GM18868 (cell line): ENCODE measurements around the gene PLCG2.
"Not testable (repeated sequence)": the region's sequence is repeated elsewhere in the genome, so short reads cannot be mapped to it uniquely, and the experiment has no call there.

Source experiments
- ATAC-seq: cut with Tn5 transposase; IDR thresholded peaks from one replicate; pipeline ENCODE4 v1.9.1; 2021; ENCODE audit warnings: mild to moderate bottlenecking, moderate library complexity; ENCODE audit not compliant: unreplicated experiment

Gene PLCG2

DNA sequence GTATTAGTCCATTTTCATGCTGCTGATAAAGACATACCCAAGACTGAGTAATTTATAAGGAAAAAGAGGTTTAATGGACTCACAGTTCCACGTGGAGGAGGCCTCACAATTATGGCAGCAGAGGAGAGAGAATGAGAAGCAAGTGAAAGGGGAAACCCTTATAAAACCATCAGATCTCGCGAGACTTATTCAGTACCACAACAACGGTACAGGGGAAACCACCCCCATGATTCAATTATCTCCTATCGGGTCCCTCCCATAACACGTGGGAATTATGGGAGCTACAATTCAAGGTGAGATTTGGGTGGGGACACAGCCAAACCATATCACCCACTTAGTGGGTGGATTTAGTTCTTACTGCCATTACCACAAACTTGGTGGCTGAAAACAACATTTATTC, 155.6 kb downstream of the PLCG2 start:
- not testable (repeated sequence) for ATAC-seq

DNA sequence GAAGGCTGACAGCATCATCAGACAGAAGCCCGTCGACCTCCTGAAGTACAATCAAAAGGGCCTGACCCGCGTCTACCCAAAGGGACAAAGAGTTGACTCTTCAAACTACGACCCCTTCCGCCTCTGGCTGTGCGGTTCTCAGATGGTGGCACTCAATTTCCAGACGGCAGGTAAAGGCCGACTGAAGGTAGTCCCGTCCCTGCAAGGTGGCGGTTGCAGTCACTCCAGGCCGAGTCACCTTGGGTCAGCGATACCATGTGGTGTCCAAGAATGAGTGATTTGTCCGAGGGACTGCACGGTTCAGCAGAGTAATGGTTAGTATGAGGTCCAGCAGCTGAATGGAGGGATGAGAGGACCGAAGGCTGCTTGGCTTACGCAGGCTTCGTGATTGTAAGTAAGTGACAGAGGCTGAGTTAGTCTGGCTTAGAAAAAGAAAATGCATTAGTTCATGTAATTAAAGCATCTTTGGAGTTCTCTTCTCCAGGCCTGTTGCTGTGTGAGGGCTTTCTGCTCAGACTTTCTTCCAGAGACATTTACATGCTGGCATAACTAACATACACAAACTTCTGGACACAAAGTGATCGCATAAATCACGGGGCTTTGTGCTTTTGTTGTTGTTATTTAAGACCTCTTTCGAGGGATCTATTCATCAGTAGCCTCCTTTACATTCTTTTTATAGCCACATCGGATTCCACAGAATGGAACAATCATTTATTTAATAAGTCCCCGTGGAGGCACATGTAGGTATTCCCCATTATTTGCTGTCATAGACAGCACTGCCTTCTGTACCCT, 157.3 kb downstream of the PLCG2 start:
- no peak for ATAC-seq

DNA sequence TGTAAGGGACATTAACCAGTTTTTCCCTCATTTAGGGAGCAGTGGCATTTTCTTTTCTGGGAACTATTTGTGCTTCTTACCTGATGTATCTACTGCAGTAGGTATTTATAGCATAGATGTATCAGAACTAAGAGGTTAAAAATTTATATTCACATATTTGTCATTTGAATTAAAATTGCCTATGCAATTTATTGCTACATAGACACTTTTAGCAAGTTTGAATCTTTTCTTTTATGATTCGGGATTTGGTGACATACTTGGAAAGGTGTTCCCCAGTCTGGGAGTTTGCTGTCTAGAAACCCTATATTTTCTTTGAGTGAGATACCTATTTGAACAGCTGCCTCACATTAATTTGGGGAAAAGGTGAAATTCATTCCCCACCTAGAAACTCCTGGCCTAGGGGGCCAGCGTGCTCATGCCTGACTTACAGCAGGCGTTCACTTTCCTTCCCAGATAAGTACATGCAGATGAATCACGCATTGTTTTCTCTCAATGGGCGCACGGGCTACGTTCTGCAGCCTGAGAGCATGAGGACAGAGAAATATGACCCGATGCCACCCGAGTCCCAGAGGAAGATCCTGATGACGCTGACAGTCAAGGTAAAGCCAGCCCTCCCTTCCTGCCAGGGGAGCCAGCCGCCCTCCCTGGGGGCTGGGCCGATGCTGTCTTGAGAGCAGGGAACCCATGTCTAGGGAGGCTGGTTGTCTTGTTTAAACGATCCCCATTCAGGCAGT, 158.4 kb downstream of the PLCG2 start:
- no peak for ATAC-seq

DNA sequence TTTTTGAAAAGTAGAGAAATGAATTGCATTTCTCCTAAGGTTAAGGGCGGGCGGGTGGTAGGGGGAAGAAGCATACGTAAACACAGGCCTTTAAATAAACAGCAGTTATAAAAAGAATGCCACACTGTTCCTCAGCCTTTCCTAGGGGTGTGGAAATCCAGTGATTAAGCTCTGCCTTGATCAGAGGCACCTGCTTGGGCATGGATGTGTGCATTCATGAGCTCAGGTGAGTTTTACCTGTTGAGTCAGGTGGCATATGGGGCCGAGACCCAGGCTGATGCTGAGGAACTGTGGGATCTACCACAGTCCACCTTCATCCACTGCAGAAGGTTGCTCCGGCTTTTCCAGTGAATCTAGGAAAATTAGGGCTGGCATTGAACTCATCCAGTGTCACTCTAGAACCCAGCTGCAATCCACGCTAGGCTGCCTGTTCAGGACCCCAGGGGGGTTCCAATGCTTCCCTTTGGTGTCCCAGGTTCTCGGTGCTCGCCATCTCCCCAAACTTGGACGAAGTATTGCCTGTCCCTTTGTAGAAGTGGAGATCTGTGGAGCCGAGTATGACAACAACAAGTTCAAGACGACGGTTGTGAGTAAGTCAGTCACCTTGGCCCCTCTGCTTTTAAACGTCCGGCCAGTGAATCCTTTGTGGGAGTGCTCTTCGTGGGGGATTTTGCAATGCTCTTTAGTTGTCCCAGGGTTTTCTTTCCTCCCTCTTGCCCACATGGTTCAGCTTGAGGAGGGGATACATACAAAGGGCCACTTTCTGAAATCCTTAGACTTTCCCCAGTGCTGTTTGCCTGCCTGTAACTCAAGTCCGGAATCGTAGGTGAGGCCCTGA, 159.5 kb downstream of the PLCG2 start:
- no peak for ATAC-seq

DNA sequence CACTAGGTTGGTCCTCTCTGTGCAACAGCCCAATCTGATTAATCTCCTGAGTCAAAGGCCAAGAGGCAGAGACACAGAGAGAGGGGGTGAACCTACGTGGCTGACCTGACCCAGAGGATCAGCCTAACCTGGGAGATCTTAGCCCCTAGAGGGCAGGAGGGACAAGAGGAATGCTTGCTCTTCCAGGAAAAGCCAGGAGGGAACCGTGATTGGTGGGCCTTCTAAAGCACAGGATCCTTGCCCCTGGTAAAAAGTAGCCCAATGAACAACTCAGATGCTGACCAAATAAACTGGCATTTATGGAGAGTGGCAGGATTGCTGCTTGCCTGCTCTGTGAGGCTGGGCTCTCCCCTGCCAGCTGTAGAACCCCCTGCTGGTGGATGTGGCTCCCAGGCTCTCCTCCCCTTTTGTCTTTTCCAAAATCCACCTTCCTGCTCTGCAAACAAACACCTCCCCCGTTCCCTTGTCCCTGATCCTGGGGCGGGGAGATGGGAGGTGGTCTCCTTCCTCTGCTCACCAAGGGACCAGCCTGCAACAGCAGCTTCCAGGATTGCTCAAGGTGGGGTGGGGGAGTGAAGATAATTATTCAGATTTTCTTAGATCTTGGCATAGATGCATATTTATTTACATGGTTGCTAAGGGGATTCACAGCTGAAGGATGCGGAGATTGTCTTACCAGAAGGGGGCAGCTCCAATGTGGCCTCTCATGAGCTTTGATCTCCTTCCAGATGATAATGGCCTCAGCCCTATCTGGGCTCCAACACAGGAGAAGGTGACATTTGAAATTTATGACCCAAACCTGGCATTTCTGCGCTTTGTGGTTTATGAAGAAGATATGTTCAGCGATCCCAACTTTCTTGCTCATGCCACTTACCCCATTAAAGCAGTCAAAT, 160.3 kb downstream of the PLCG2 start:
- ATAC-seq = no peak

DNA sequence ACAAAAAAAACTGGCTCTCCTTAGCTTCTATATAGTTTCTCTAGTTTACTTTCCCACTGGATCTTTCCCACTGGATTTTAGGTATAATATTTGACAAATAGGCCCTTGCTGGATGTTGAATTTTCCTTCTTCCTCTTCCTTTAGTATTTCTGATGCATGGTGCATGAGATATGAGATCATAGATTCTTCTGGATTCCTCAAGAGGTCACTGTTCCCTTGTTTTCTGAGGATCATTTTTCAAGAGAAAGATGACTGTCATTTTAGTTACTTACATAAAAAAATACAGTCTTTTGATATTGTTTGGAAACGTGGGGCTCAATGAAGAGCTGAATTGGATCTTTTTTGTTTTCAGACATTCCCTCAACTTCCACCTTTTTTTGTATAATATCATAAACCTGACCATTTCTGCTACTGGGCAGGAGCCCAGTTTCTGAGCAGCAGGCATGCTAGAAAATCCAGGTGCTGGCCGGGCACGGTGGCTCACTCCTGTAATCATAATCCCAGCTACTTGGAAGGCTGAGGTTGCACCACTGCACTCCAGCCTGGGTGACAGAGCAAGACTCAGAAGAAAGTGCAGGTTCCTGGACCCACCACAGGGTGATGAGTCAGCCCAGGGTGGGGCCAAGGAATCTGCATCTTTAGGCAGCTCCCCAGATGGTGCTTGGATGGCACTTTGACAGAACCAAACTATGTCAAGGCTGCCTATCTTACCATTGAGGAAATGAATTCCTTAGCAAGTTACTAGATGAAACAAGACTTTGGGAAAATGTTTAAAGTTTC, 161.9 kb downstream of the PLCG2 start:
- ATAC-seq = no peak

DNA sequence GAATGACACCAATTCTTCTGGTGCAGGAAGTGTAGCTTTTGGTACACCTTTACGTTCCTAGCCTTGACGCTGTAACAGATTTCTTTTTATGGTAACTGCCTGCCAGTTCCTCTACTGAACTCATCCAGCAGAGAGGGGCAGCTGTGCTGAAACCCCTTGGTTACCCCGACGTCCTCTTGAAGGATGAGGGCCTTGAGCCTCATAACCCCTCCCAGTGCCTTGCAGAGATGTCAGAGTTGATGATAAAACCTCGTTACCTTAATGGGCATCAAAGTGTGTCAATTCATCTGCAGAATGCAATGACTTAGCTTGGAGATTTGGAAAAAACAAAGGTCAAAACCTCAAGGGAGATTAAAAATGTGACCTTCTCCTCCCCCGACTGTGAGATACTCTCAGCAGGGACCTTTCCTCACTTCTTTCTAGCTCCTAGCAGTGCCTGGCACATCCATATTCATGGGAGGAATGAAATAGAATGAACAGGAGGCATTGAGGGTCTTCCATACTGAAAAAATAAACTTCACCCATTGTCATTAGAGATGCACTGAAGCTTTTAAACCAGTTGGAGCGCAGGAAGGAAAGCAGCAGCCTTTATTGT, 163.0 kb downstream of the PLCG2 start:
- ATAC-seq = no peak

DNA sequence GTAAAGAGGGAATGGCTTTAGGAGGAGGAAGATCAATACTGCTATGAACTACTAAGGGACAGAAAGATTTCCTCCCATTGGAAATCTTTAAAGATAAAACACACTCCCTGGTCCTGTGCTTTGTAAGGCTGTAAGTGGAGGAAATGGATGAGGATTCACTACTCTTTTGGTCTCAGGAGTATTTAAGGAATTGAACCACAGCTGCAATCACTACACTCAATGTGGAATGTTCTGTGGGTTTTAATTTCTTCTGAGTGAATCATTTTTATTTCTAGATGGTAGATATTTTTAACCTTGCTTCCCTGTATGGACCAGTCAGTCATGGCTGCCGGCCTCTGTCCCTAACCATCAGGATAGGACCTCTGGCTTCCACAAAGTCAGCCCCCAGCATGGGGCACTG, 166.6 kb downstream of the PLCG2 start:
- ATAC-seq = no peak

DNA sequence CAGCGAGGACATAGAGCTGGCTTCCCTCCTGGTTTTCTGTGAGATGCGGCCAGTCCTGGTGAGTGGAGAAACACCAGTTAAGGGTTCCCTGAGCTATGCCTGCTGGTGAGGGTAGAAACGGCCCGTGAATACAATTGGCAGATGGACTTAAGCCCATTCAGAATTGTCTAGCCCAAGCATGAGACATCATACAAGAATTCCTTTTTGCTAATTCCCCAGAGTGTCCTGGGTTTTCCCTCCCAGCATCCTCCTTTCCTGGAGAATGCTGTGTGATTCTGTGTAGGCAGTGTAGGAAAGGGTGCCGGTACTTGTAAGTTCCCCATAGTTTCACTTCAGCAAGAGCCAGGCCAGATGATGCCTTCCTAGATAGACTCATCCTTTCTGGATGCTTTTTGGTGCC, 167.1 kb downstream of the PLCG2 start:
- ATAC-seq = no peak

DNA sequence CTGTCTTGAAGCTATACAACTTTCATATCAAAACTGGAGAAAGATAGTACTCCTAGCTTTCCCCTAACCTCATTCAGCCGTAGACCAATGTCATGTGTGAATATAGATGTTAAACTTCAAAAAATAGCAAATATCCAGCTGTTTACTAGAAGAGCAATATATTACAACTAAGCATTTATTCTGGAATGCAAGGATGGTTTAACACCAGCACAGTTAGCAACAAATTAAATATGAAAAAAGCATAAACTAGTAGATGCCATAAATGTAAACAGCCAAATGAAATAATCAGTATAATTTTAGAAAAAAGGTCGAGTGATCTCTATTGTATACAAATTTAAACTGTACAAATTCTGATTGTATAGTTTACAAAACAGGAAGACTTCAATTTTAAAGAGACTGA, 172.5 kb downstream of the PLCG2 start:
- no peak for ATAC-seq

DNA sequence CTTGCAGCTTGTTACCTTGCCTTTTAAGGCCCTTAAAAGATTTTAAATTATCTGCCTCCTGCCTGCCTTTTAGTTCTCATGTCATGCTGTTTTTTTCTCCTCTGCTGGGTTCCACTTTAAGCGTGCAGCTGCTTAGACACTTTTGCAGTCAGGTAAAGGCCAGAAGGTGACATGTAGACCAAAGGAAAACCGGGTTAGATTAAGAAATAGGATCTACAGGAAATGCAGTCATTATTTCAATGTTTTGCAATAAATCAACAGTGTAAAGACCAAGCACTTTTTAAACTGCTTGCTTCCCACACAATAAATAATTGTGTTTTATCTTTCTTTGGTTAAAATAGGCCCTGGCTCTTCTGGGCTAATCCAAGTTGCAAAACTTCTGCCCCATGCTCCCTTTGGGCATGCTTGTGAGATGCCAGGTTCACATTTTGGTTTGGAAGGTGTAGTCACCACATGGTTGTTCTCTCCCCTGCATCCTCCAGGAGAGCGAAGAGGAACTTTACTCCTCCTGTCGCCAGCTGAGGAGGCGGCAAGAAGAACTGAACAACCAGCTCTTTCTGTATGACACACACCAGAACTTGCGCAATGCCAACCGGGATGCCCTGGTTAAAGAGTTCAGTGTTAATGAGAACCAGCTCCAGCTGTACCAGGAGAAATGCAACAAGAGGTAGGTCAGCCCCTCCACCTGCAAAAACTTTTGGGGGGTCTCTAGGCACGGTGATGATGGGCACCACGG, 177.3 kb downstream of the PLCG2 start:
- ATAC-seq = no peak

DNA sequence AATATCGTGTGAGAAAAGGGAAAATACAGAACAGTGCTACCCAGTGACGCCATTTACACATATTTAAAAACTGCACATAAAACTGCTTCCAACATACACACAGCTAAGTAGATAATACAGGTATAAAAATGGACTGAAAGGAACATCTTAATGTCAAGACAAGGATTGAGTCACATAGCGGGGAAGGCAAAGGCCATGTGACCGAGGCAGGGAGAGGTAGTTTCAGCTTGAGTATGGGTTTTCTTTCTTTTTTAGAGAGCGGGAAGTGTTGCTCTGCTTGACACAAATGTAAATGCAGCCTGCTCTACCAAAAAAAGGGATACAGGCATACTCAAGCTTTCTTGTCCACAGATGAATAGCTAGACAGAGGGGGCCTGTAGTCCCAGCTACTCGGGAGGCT, 185.7 kb downstream of the PLCG2 start:
- ATAC-seq = no peak

DNA sequence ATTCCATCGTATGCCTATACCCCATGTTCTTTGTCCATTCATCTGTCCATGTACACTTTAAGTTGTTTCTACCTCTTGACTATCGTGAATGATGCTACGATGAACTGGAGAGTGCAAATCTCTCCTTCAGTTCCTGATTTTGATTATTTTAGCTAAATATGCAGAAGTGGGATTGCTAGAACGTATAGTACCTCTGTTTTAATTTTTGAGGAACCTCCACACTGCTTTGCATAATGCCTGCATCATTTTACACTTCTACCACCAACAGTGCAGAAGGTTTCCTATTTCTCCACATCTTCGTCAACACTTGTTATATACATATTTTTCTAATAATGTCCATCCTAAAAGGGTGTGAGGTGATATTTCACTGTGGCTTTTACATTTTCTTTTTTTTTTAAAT, 188.3 kb downstream of the PLCG2 start:
- no peak for ATAC-seq

DNA sequence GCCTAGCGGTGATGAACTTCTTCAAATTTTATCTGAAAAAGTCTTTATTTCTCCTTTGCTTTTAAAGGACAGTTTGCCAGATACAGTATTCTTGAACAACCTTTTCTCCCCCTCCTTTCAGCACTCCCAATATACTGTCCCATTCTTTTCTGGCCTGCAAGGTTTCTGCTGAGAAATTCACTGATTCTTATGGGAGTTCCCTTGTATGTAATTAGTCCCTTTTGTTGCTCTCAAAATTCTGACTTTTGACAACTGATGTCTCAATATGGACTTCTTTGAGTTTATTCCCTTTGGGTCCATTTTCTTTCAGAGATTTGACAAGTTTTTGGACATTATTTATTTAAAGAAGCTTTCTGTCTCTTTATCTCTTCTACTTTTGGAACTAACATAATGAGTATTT, 192.8 kb downstream of the PLCG2 start:
- no peak for ATAC-seq

DNA sequence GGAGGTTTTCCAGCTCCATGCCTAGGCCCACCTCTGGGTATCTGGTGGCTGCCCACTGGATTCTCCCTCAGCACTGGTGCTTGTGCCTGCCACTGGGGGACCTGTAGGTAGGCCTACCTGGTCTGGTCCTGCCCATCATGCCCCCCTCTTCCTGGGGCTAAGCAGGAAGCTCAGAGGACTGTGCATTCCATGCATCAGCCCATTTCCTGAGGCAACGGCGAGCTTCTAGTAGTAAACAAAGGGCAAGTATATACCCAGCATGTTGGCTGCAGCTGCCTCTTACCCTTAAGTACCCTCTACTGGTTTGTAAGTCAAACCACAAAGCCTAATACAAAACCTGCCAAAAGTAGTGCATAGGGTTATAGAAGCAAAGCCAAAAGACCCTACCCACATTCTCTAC, 194.6 kb downstream of the PLCG2 start:
- ATAC-seq = no peak

DNA sequence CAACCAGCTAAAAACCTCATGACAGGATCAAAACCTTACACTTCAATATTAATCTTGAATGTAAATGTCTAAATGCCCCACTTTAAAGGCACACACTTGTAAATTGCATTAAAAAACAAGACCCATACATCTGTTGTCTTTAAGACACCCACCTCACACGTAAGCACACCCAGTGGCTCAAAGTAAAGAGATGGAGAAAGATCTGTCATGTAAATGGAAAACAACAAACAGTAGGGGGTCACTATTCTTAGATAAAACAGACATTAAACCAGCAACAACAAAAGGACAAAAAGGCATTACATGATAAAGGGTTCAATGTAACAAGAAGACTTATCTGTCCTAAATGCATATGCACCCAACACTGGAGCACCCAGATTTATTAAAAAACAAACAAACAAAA, 196.5 kb downstream of the PLCG2 start:
- no peak for ATAC-seq

DNA sequence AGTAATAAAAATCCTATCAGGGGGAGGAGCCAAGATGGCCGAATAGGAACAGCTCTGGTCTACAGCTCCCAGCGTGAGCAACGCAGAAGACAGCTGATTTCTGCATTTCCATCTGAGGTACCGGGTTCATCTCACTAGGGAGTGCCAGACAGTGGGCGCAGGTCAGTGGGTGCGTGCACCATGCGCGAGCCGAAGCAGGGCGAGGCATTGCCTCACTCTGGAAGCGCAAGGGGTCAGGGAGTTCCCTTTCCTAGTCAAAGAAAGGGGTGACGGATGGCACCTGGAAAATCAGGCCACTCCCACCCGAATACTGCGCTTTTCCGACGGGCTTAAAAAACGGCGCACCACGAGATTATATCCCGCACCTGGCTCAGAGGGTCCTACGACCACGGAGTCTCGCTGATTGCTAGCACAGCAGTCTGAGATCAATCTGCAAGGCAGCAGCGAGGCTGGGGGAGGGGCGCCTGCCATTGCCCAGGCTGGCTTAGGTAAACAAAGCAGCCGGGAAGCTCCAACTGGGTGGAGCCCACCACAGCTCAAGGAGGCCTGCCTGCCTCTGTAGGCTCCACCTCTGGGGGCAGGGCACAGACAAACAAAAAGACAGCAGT, 198.3 kb downstream of the PLCG2 start:
- ATAC-seq = not testable (repeated sequence)

DNA sequence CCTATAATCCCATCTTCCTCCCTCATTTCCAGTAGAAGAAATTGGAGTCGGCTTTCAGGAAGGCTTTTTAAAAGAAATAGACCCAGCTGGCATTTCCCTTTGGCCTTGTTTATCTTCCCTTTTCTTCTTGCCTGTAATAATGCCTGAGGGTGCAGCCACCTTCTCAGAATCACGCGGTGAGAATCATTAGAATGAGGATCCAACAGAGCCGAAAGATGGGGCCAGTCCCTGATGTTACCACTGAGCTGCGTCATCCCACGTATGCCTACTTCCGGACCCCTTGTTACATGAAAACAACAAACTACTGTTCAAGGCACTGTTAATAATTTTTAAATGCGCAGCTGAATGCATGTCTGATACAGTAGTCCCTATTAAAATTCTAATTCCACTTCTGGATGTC, 208.0 kb downstream of the PLCG2 start:
- ATAC-seq = no peak
